OCI-LY7 (cell line): ENCODE measurements around the gene SLC17A7.

ENCODE experiments used
- CTCF ChIP-seq: fragments of 200-600 bp; sonication (generic); conservative IDR thresholded peaks from 2 replicates; pipeline ENCODE4 v1.5.1; 2014; ENCODE audit warnings: mild to moderate bottlenecking, antibody characterized with exemption, low read length, moderate library complexity, mixed read lengths
- EZH2phosphoT487 ChIP-seq: fragments of 200-600 bp; sonication (generic); IDR thresholded peaks from 2 replicates; pipeline ENCODE4 v1.6.1; 2018; ENCODE audit warnings: low read depth, borderline replicate concordance, mild to moderate bottlenecking, mixed run types, antibody characterized with exemption, low read length, moderate library complexity, mixed read lengths

- no peak for TF ChIP-seq CTCF
- no peak for TF ChIP-seq EZH2phosphoT487
Observed at GRCh38 chr19:49456326-49456725, 15.0 kb upstream of the SLC17A7 start.
